CD4-positive, alpha-beta T cell treated with Interleukin-17A for 4 hours (primary cell): ENCODE results near the gene SCARF2.
"Not testable (repeated sequence)": the region's sequence is repeated elsewhere in the genome, so short reads cannot be mapped to it uniquely, and the experiment has no call there.

Experiments used
- DNase-seq: peaks from one replicate; pipeline ENCODE4 v3.0.0-alpha.2; 2020; ENCODE audit warnings: mixed read lengths

Gene SCARF2

GRCh38 chr22:20427104-20427944 is 10.3 kb downstream of the SCARF2 start:
- no peak for DNase-seq

- DNase-seq = no peak
Observed at GRCh38 chr22:20426259-20426615, 11.4 kb downstream of the SCARF2 start.

- DNase-seq = peak; percentile 21
Observed at GRCh38 chr22:20425566-20426258, 11.9 kb downstream of the SCARF2 start.

- DNase-seq = peak; percentile 34
Observed at GRCh38 chr22:20424932-20425565, 12.6 kb downstream of the SCARF2 start.

GRCh38 chr22:20424568-20424931 is 13.1 kb downstream of the SCARF2 start:
- DNase-seq = no peak

- no peak for DNase-seq
Observed at GRCh38 chr22:20423906-20424551, 13.6 kb downstream of the SCARF2 start.

GRCh38 chr22:20423008-20423905 is 14.4 kb downstream of the SCARF2 start:
- no peak for DNase-seq

GRCh38 chr22:20422271-20423007 is 15.2 kb downstream of the SCARF2 start:
- DNase-seq = no peak

GRCh38 chr22:20421507-20421874 is 16.1 kb downstream of the SCARF2 start:
- no peak for DNase-seq

- no peak for DNase-seq
Observed at GRCh38 chr22:20420157-20420842, 17.3 kb downstream of the SCARF2 start.

- no peak for DNase-seq
Observed at GRCh38 chr22:20419664-20419951, 18.0 kb downstream of the SCARF2 start.

- peak; percentile 82 for DNase-seq
Observed at GRCh38 chr22:20418211-20418788, 19.3 kb downstream of the SCARF2 start.

- DNase-seq = not testable (repeated sequence)
Observed at GRCh38 chr22:20415699-20416098, 21.9 kb downstream of the SCARF2 start.

- not testable (repeated sequence) for DNase-seq
Observed at GRCh38 chr22:20415241-20415640, 22.4 kb downstream of the SCARF2 start.

- DNase-seq = no peak
Observed at GRCh38 chr22:20414450-20414849, 23.2 kb downstream of the SCARF2 start.

- no peak for DNase-seq
Observed at GRCh38 chr22:20414059-20414440, 23.6 kb downstream of the SCARF2 start.

- no peak for DNase-seq
Observed at GRCh38 chr22:20413217-20414058, 24.2 kb downstream of the SCARF2 start.

GRCh38 chr22:20412474-20413216 is 25.0 kb downstream of the SCARF2 start:
- DNase-seq = no peak

- DNase-seq = not testable (repeated sequence)
Observed at GRCh38 chr22:20409385-20409784, 28.2 kb downstream of the SCARF2 start.
